DMS53 treated with DMSO at 0.1 percent for 48 hours (cell line): ENCODE measurements around the gene L3MBTL1.
"Not testable (repeated sequence)": the region's sequence is repeated elsewhere in the genome, so short reads cannot be mapped to it uniquely, and the experiment has no call there.

Experiments used
- DNase-seq: peaks from one replicate; lab custom pipeline; 2025; ENCODE audit not compliant: unreplicated experiment; lab: John Stamatoyannopoulos, UW

L3MBTL1 gene

DNA sequence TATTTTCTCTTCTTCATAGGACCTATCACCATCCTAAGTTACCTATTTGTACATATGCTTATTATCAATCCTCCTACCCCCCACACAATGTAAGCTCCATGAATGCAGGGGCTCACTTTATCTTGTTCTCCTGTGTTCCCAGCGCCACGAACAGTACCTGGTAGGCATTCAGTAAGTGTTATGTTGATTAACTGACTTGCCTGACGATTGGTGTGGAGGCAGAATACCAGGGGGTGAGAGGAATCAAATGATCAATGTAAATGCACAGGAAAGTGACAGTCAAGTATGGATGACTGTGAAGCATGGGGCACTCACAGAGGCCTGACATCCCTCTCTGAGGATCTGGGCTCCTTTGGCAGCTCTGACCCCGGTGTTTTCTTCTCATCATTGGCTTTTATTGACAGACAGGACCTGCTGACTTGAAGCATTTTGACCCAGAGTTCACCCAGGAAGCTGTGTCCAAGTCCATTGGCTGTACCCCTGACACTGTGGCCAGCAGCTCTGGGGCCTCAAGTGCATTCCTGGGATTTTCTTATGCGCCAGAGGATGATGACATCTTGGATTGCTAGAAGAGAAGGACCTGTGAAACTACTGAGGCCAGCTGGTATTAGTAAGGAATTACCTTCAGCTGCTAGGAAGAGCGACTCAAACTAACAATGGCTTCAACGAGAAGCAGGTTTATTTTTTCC, 77.1 kb downstream of the L3MBTL1 start:
- no peak for DNase-seq

DNA sequence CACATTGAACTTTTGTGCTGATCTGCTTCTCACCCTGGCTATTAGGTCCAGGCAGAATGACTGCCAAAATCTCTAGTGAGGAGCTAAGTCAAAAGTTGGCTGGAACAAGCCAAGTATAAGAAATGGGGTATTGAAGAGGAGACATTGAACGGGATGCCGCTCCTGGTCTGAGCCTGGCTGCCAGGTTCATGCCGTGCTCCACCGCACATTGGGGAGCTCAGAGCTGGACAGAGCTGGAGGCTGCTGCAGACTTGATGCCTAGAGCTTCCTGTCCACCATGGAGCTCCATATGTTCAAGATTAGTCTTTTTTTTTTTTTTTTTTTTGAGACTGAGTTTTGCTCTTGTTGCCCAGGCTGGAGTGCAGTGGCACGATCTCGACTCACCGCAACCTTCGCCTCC, 79.1 kb downstream of the L3MBTL1 start:
- no peak for DNase-seq

DNA sequence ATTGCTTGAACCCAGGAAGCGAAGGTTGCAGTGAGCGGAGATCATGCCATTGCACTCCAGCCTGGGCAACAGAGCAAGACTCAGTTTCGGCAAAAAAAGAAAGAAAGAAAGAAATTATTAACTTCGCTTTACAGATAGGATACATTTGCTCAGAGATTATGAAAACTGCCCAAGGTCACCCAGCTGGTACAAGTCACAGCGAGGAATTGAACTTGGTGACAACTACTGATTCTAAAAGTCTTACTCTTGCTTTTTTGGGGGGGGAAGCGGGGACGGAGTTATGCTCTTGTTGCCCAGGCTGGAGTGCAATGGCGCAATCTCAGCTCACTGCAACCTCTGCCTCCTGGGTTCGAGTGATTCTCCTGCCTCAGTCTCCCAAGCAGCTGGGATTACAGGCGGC, 81.0 kb downstream of the L3MBTL1 start:
- DNase-seq: not testable (repeated sequence)

GRCh38 chr20:43590036-43590391, 82.5 kb downstream of the L3MBTL1 start:
- DNase-seq: peak; percentile 68

GRCh38 chr20:43590392-43591303, 83.2 kb downstream of the L3MBTL1 start, which contains the start of gene IFT52:
IFT52 (plus strand) TSS chr20:43590937; CDS start chr20:43594699, 3,762 bp downstream.
- peak; percentile 98 for DNase-seq
